K562 (cell line): ENCODE results near the gene SS18L1. TPM values are rescaled to one million over a fixed set of nuclear protein-coding genes. Genes with fewer than 3 reads are reported as not detected.

Experiments
- ATAC-seq: fragments of 200-7000 bp; cut with Tn5 transposase; 3 replicates; pipeline ENCODE4 v1.9.1; 2020; ENCODE audit warnings: moderate library complexity
- BruUV-seq: library from RNA; stranded (reverse); fragments of 400-500 nt; replicated peaks from 2 replicates; lab custom pipeline; 2021; lab: Mats Ljungman, UMichigan
- CTCF ChIA-PET: fragments of 300-600 bp; formaldehyde crosslinking; extraction: SDS; loops from one replicate; lab custom pipeline; 2021; ENCODE audit warnings: low intra/inter-chr PET ratio; lab: Yijun Ruan, JAX
- POLR2A ChIA-PET: fragments of 300-600, 350-650 bp; sonication (Branson Sonifier 250); formaldehyde crosslinking; extraction: SDS; loops from one replicate; lab custom pipeline; 2021; ENCODE audit warnings: antibody characterized with exemption, inconsistent platforms; lab: Yijun Ruan, JAX
- DNase-seq, 4 experiments: peaks; one replicate each; pipeline versions ENCODE4 v3.0.0 to v3.0.0-alpha.2; 2011 to 2018; ENCODE audit warnings: low spot score in 3 of 4, mixed read lengths in 3 of 4; ENCODE audit errors: extremely low read depth in 1 of 4
- FAIRE-seq: peaks from 2 replicates; lab custom pipeline; 2011; peaks lifted over from hg19 to GRCh38; lab: Jason Lieb, UNC
- H2AFZ ChIP-seq: 2 replicates; pipeline ENCODE4 v1.6.0; 2011; ENCODE audit warnings: low read depth, low read length, control low read depth, inconsistent platforms
- H3K27ac ChIP-seq: fragments of 200-600 bp; 3 replicates; pipeline ENCODE4 v1.8.0; 2011; ENCODE audit warnings: low read depth, mild to moderate bottlenecking, control low read depth, inconsistent platforms, low read length, moderate library complexity, mixed read lengths; ENCODE audit errors: extremely low read depth
- H3K27me3 ChIP-seq, 2 experiments: fragments of 300-600 bp in 1 of 2; 2 replicates in 1 of 2; 3 replicates in 1 of 2; pipeline versions ENCODE4 v1.6.0 to v1.8.0; 2011; ENCODE audit warnings: inconsistent platforms in 2 of 2, low read length in 2 of 2, mild to moderate bottlenecking in 1 of 2, mixed read lengths in 1 of 2, moderate library complexity in 1 of 2; ENCODE audit not compliant: control insufficient read depth in 2 of 2, insufficient read depth in 2 of 2
- H3K36me3 ChIP-seq: fragments of 300-600 bp; 3 replicates; pipeline ENCODE4 v1.8.0; 2011; ENCODE audit warnings: mild to moderate bottlenecking, low read length, inconsistent platforms; ENCODE audit not compliant: control insufficient read depth, insufficient read depth
- H3K4me1 ChIP-seq, 2 experiments: fragments of 200-600 bp in 1 of 2; replicated peaks in 1 of 2; 2 replicates in 1 of 2; 3 replicates in 1 of 2; pipeline versions ENCODE4 v1.5.1 to v1.8.0; 2011; ENCODE audit warnings: inconsistent platforms in 2 of 2, low read length in 2 of 2, mild to moderate bottlenecking in 1 of 2, mixed read lengths in 1 of 2, moderate library complexity in 1 of 2; ENCODE audit not compliant: control insufficient read depth in 2 of 2, insufficient read depth in 2 of 2
- H3K4me2 ChIP-seq: 2 replicates; pipeline ENCODE4 v1.6.1; 2011; ENCODE audit warnings: low read length, control low read depth, inconsistent platforms, mixed read lengths; ENCODE audit not compliant: insufficient read depth
- H3K4me3 ChIP-seq: fragments of 200-600 bp; sonication (generic), shearing (Covaris generic); 2 replicates; pipeline ENCODE4 v1.5.1; 2016; ENCODE audit warnings: control low read depth, inconsistent platforms
- H3K79me2 ChIP-seq: fragments of 200-600 bp; 3 replicates; pipeline ENCODE4 v1.8.0; 2011; ENCODE audit warnings: low read length, inconsistent platforms; ENCODE audit not compliant: control insufficient read depth, insufficient read depth
- H3K9ac ChIP-seq, 2 experiments: 2 replicates each; pipeline versions ENCODE4 v1.6.0 to v1.6.1; 2011; ENCODE audit warnings: low read depth in 2 of 2, low read length in 2 of 2, control low read depth in 1 of 2, inconsistent platforms in 1 of 2, mild to moderate bottlenecking in 1 of 2, mixed read lengths in 1 of 2; ENCODE audit not compliant: insufficient read depth in 1 of 2
- H3K9me1 ChIP-seq: one replicate; pipeline ENCODE4 v1.6.0; 2011; ENCODE audit warnings: inconsistent platforms, mild to moderate bottlenecking, low read length, moderate library complexity; ENCODE audit not compliant: control insufficient read depth, insufficient read depth
- H3K9me3 ChIP-seq: replicated peaks from 2 replicates; pipeline ENCODE4 v1.5.1; 2011; ENCODE audit warnings: low read depth, low read length, inconsistent platforms; ENCODE audit not compliant: control insufficient read depth, insufficient read depth
- H4K20me1 ChIP-seq: replicated peaks from 2 replicates; pipeline ENCODE4 v1.6.1; 2011; ENCODE audit warnings: low read length, inconsistent platforms, mixed read lengths; ENCODE audit not compliant: control insufficient read depth, insufficient read depth
- POLR2G ChIP-seq: fragments of 200-400 bp; formaldehyde crosslinking; IDR thresholded peaks from 2 replicates; pipeline ENCODE4 v1.6.1; 2017; ENCODE audit warnings: low read depth, mild to moderate bottlenecking, antibody characterized with exemption, low read length, moderate library complexity
- RBFOX2 ChIP-seq: fragments of 200-400 bp; formaldehyde crosslinking; IDR thresholded peaks from 2 replicates; pipeline ENCODE4 v1.6.1; 2017; ENCODE audit warnings: low read depth, mild to moderate bottlenecking, low read length, moderate library complexity
- YBX1 ChIP-seq: fragments of 450-650 bp; IDR thresholded peaks from 2 replicates; pipeline ENCODE4 v1.7.1; 2016; ENCODE audit warnings: mild to moderate bottlenecking
- ZBED1 ChIP-seq: IDR thresholded peaks from 2 replicates; pipeline ENCODE4 v1.6.1; 2014
- ZNF282 ChIP-seq: sonication (generic); formaldehyde crosslinking; IDR thresholded peaks from 2 replicates; pipeline ENCODE4 v1.8.1; 2023; ENCODE audit warnings: missing genetic modification reagents
- ZNF592 ChIP-seq: fragments of 450-650 bp; IDR thresholded peaks from 2 replicates; pipeline ENCODE4 v1.6.1; 2017; ENCODE audit warnings: antibody characterized with exemption, mild to moderate bottlenecking
- WGBS: fragments of 100-300 bp; shearing (Covaris generic); methylation state at CpG from one replicate; pipeline ENCODE4 v1.1.6; 2016; ENCODE audit warnings: low coverage, mixed read lengths; ENCODE audit not compliant: insufficient coverage; ENCODE audit errors: missing lambda C conversion rate; 5-methylcytosine and 5-hydroxymethylcytosine counted together
- in situ Hi-C: fragments of 300-500 bp; cut with MboI; formaldehyde crosslinking; loops from 4 replicates; pipeline ENCODE4 v1.15.0; 2018; ENCODE audit warnings: inconsistent platforms, mixed read lengths
- intact Hi-C: fragments of 100-400 bp; cut with micrococcal nuclease; formaldehyde crosslinking; loops from 2 replicates; pipeline ENCODE4 v1.14.2; 2022
- polyA plus RNA-seq, 8 experiments: library from polyadenylated mRNA; depleted of rRNA in 4 of 8; stranded (reverse) in 5 of 8; unstranded in 3 of 8; fragments of >200 nt; fragmentation: Nextera tagmentation in 2 of 8; fragmentation: Illumina TruSeq in 1 of 8; extraction: Ambion mirVana in 2 of 8; extraction: Trizol in 1 of 8; gene quantifications; 2 replicates each; pipeline versions ENCODE4 v1.2.1 to v1.2.3, GENCODE V29; 2011 to 2014; ENCODE audit warnings: inconsistent platforms in 1 of 8, missing spikeins in 1 of 8
- total RNA-seq, 7 experiments: library from RNA; depleted of rRNA in 6 of 7; stranded (reverse); fragments of >200 nt in 6 of 7; fragmentation: Illumina TruSeq in 2 of 7; extraction: Trizol in 2 of 7; gene quantifications; 2 replicates each; pipeline versions ENCODE4 v1.2.1 to v1.2.3, GENCODE V29; 2011 to 2021; ENCODE audit warnings: low replicate concordance in 1 of 7

Gene SS18L1
- total and polyA plus RNA-seq, 9 of the 15 experiments (the other 6 are each of a cell fraction or from before 2014, with no cell fraction given) = 2.7 to 28.3 (median 15.1) TPM

GRCh38 chr20:62138912-62139311 is 4.7 kb upstream of the SS18L1 start (continued):
- TF ChIP-seq YBX1 (no peak), ZNF282 (no peak), ZBED1 (no peak)

GRCh38 chr20:62139636-62140035 is 3.9 kb upstream of the SS18L1 start:
- ATAC-seq = no peak
- ChIA-PET CTCF (no interaction called here), POLR2A (interaction anchor here (7.8 kb wide), 1 partner anchor 14 kb away, joined by 78 read pairs; the partner anchor contains the start of gene LSM14B)
- H3K9me3 ChIP-seq = no peaks in the 10 kb centered on the region
- no peaks in the 10 kb centered on the region for H3K9me1 ChIP-seq
- DNase-seq = no peak
- peaks cover 13 to 23% of the 10 kb centered on the region in 2 experiments; a peak in 4 of 5 replicates for H3K4me1 ChIP-seq
- H3K4me2 ChIP-seq = no peak overlapping the region
- H3K36me3 ChIP-seq = peaks cover 78% of the 10 kb centered on the region
- intact Hi-C loops = loop anchor here (5.0 to 10.0 kb wide), 4 partner anchors 72 to 245 kb away; partner anchors contain the start of genes RPS21 and TAF4
- H4K20me1 ChIP-seq = peaks cover 38% of the 10 kb centered on the region
- no peaks in the 10 kb centered on the region for H3K27me3 ChIP-seq
- no TSS peak for BruUV-seq
- WGBS = 89% methylated on average over 12 of the region's 13 CpGs
- in situ Hi-C loops = loop anchor here (5.0 kb wide), 1 partner anchor 117 kb away; no protein-coding TSS in a partner anchor
- no peak overlapping the region for H3K4me3 ChIP-seq
- peaks cover 54% of the 10 kb centered on the region for H3K79me2 ChIP-seq
- H2AFZ ChIP-seq = no peak overlapping the region
- 0 out of 4 replicates have a peak overlapping the region, but pooled peaks of 1 of the 2 experiments have one; percentile 8 for H3K9ac ChIP-seq
- no peak overlapping the region for H3K27ac ChIP-seq
- FAIRE-seq = no peak
- peak; percentile 50 for TF ChIP-seq RBFOX2
- TF ChIP-seq ZNF592 = no peak
- peak; percentile 41; the same call in 1 of the 2 replicates for TF ChIP-seq POLR2G
